B cell (primary cell): ENCODE data around the gene EIF3K. TPM values are rescaled to one million over a fixed set of nuclear protein-coding genes. Genes with fewer than 3 reads are reported as not detected.

ENCODE experiments used
- ATAC-seq: fragments of 200-7000 bp; cut with Tn5 transposase; one replicate; pipeline ENCODE4 v1.10.0; 2021; ENCODE audit warnings: low read depth, mild to moderate bottlenecking, moderate number of reproducible peaks, moderate library complexity
- CTCF ChIA-PET: fragments of 350-600 bp; sonication (Branson Sonifier 250); formaldehyde crosslinking; loops from one replicate; lab custom pipeline; 2021; ENCODE audit warnings: antibody characterized with exemption, inconsistent platforms; lab: Charles Lee
- POLR2A ChIA-PET: fragments of 350-600 bp; sonication (Branson Sonifier 250); formaldehyde crosslinking; loops from one replicate; lab custom pipeline; 2021; ENCODE audit warnings: antibody characterized with exemption; lab: Charles Lee
- DNase-seq: peaks from one replicate; pipeline ENCODE4 v3.0.0; 2013
- H2AFZ ChIP-seq: 2 replicates; pipeline ENCODE4 v1.6.1; 2012; ENCODE audit warnings: mild to moderate bottlenecking, low read depth, low read length; ENCODE audit not compliant: insufficient read depth, poor library complexity, severe bottlenecking
- H3K27ac ChIP-seq, 2 donors: 1 replicate in 1 of 2; 2 replicates in 1 of 2; pipeline ENCODE4 v1.5.1; 2012 to 2013; ENCODE audit warnings: low read length in 2 of 2, mild to moderate bottlenecking in 2 of 2, moderate library complexity in 1 of 2
- H3K27me3 ChIP-seq, 4 experiments: fragments of 200-600 bp in 1 of 4; sonication (generic) in 1 of 4; replicated peaks in 1 of 4; 1 replicate in 2 of 4; 2 replicates in 2 of 4; pipeline versions ENCODE4 v1.6.1 to v1.7.0; 2013 to 2016; ENCODE audit warnings: low read length in 3 of 4, mild to moderate bottlenecking in 2 of 4, mixed read lengths in 1 of 4, moderate library complexity in 1 of 4; ENCODE audit not compliant: insufficient read depth in 4 of 4, control insufficient read depth in 3 of 4; ENCODE audit errors: control extremely low read depth in 1 of 4
- H3K36me3 ChIP-seq, 2 experiments: replicated peaks in 1 of 2; 1 replicate in 1 of 2; 2 replicates in 1 of 2; pipeline versions ENCODE4 v1.6.1 to v1.7.1; 2013; ENCODE audit warnings: low read length in 1 of 2; ENCODE audit not compliant: insufficient read depth in 2 of 2, control insufficient read depth in 1 of 2; ENCODE audit errors: control extremely low read depth in 1 of 2, extremely low read depth in 1 of 2
- H3K4me1 ChIP-seq, 2 donors: fragments of 200-600 bp in 1 of 2; sonication (generic) in 1 of 2; 1 replicate in 1 of 2; 2 replicates in 1 of 2; pipeline versions ENCODE4 v1.5.1 to v1.6.1; 2013 to 2017; ENCODE audit warnings: low read length in 2 of 2; ENCODE audit not compliant: control insufficient read depth in 2 of 2, insufficient read depth in 2 of 2
- H3K4me2 ChIP-seq: replicated peaks from 2 replicates; pipeline ENCODE3; 2012; ENCODE audit warnings: mild to moderate bottlenecking, low read depth, low read length; ENCODE audit not compliant: poor library complexity, severe bottlenecking
- H3K4me3 ChIP-seq, 5 experiments: fragments of 200-600 bp in 1 of 5; sonication (generic) in 1 of 5; 1 replicate in 3 of 5; 2 replicates in 2 of 5; pipeline versions ENCODE4 v1.5.1 to v1.7.0; 2011 to 2016; ENCODE audit warnings: low read length in 4 of 5, mild to moderate bottlenecking in 4 of 5, low read depth in 2 of 5, control low read depth in 1 of 5, moderate library complexity in 1 of 5; ENCODE audit not compliant: insufficient read depth in 1 of 5; ENCODE audit errors: control extremely low read depth in 1 of 5, extremely low read depth in 1 of 5
- H3K79me2 ChIP-seq: fragments of 200-600 bp; sonication (generic); one replicate; pipeline ENCODE4 v1.6.0; 2016; ENCODE audit warnings: low read length; ENCODE audit not compliant: control insufficient read depth, insufficient read depth
- H3K9ac ChIP-seq: fragments of 200-600 bp; sonication (generic); 2 replicates; pipeline ENCODE4 v1.6.1; 2017; ENCODE audit warnings: mild to moderate bottlenecking, low read length, moderate library complexity
- H3K9me3 ChIP-seq, 3 donors: one replicate each; pipeline versions ENCODE4 v1.6.1 to v1.7.1; 2013; ENCODE audit warnings: low read length in 2 of 3; ENCODE audit not compliant: control insufficient read depth in 2 of 3, insufficient read depth in 1 of 3; ENCODE audit errors: control extremely low read depth in 1 of 3
- H4K20me1 ChIP-seq: 2 replicates; pipeline ENCODE4 v1.6.0; 2012; ENCODE audit warnings: mild to moderate bottlenecking, low read length; ENCODE audit not compliant: insufficient read depth, control insufficient read depth, poor library complexity, severe bottlenecking
- H3K27ac Mint-ChIP-seq: one replicate; pipeline ENCODE4 v1.8.0; 2021; ENCODE audit warnings: mixed read lengths
- H3K27me3 Mint-ChIP-seq: one replicate; pipeline ENCODE4 v1.8.0; 2021; ENCODE audit warnings: mixed read lengths
- H3K4me1 Mint-ChIP-seq: one replicate; pipeline ENCODE4 v1.8.0; 2021; ENCODE audit warnings: mixed read lengths
- H3K4me3 Mint-ChIP-seq: one replicate; pipeline ENCODE4 v1.8.0; 2021; ENCODE audit warnings: mixed read lengths
- H3K9me3 Mint-ChIP-seq: one replicate; pipeline ENCODE4 v1.8.0; 2022; ENCODE audit warnings: mixed read lengths; ENCODE audit not compliant: insufficient read depth
- CTCF ChIP-seq: fragments of 200-600 bp; IDR thresholded peaks from one replicate; pipeline ENCODE4 v1.8.0; 2022; ENCODE audit warnings: antibody characterized with exemption, mild to moderate bottlenecking
- EZH2 ChIP-seq: IDR thresholded peaks from 2 replicates; pipeline ENCODE4 v1.6.1; 2012; ENCODE audit warnings: borderline replicate concordance, low read depth, mild to moderate bottlenecking, moderate library complexity, low read length; ENCODE audit not compliant: insufficient read depth, poor library complexity, severe bottlenecking
- WGBS: methylation state at CpG from one replicate; pipeline ENCODE4 v1.1.5; 2013; ENCODE audit warnings: missing lambda C conversion rate; ENCODE audit not compliant: insufficient coverage; 5-methylcytosine and 5-hydroxymethylcytosine counted together
- intact Hi-C: fragments of 100-400 bp; cut with micrococcal nuclease; formaldehyde crosslinking; loops from one replicate; pipeline ENCODE4 v1.10.0; 2022
- polyA plus RNA-seq: library from polyadenylated mRNA; depleted of rRNA; stranded (reverse); fragments of >200 nt; gene quantifications from 2 replicates; pipeline ENCODE4 v1.2.3, GENCODE V29; 2012
- total RNA-seq, 2 donors: library from RNA; stranded (reverse); fragments of 120-200 nt in 1 of 2; gene quantifications; 1 replicate in 1 of 2; 2 replicates in 1 of 2; pipeline versions ENCODE4 v1.2.3 to v1.2.4, GENCODE V29; 2013 to 2022

EIF3K gene
- total and polyA plus RNA-seq, 2 donors (not counting 1 experiment from before 2014, with no cell fraction given) = 284 to 773 TPM

GRCh38 chr19:38673030-38673429, 54.0 kb downstream of the EIF3K start:
- POLR2A ChIA-PET = no interaction called here
- H3K79me2 ChIP-seq = peaks cover 95% of the 10 kb centered on the region
- no peaks in the 10 kb centered on the region for H3K36me3 ChIP-seq
- no peak overlapping the region for H3K27ac ChIP-seq
- H3K4me3 ChIP-seq = no peak overlapping the region
- no peak overlapping the region for H3K4me2 ChIP-seq
- no peaks in the 10 kb centered on the region for H3K9me3 Mint-ChIP-seq
- peaks cover 54 to 70% of the 10 kb centered on the region in 2 donors for H3K4me1 ChIP-seq
- DNase-seq (no peak), ATAC-seq (no peak)
- H3K27me3 ChIP-seq = no peaks in the 10 kb centered on the region
- no peak overlapping the region for H3K27ac Mint-ChIP-seq
- CTCF ChIA-PET = no interaction called here
- intact Hi-C loops = no loop called here
- no peak for TF ChIP-seq EZH2
- TF ChIP-seq CTCF = no peak
- H3K4me3 Mint-ChIP-seq = no peak overlapping the region
- no peak overlapping the region for H2AFZ ChIP-seq
- H3K4me1 Mint-ChIP-seq = peaks cover 74% of the 10 kb centered on the region
- no peaks in the 10 kb centered on the region for H3K9me3 ChIP-seq
- H4K20me1 ChIP-seq = peaks cover 26% of the 10 kb centered on the region
- H3K9ac ChIP-seq = no peak overlapping the region
- WGBS = no CpG with 5 or more reads among the region's 4 CpGs
- no peaks in the 10 kb centered on the region for H3K27me3 Mint-ChIP-seq

- H3K9me3 Mint-ChIP-seq = no peaks in the 10 kb centered on the region
- H3K27ac ChIP-seq = peak overlapping the region in 1 of 2 donors; percentile 1
- no peaks in the 10 kb centered on the region for H3K27me3 ChIP-seq
- WGBS = over 99% methylated on average over 15 of the region's 16 CpGs
- H3K9me3 ChIP-seq = no peaks in the 10 kb centered on the region
- peak overlapping the region; percentile 42 for H3K27ac Mint-ChIP-seq
- peaks cover 50 to 69% of the 10 kb centered on the region in 2 donors for H3K4me1 ChIP-seq
- DNase-seq (no peak), ATAC-seq (no peak)
- intact Hi-C loops = no loop called here
- ChIA-PET POLR2A (no interaction called here), CTCF (no interaction called here)
- no peaks in the 10 kb centered on the region for H3K27me3 Mint-ChIP-seq
- H3K4me1 Mint-ChIP-seq = peaks cover 73% of the 10 kb centered on the region
- peaks cover 41% of the 10 kb centered on the region for H4K20me1 ChIP-seq
- H3K79me2 ChIP-seq = peaks cover 95% of the 10 kb centered on the region
- no peak overlapping the region for H3K9ac ChIP-seq
- H3K4me3 ChIP-seq = no peak overlapping the region
- H3K4me3 Mint-ChIP-seq = no peak overlapping the region
- peaks cover 0 to 3% of the 10 kb centered on the region in 2 experiments for H3K36me3 ChIP-seq
- TF ChIP-seq CTCF = no peak
- no peak for TF ChIP-seq EZH2
- no peak overlapping the region for H2AFZ ChIP-seq
- H3K4me2 ChIP-seq = no peak overlapping the region
Observed at GRCh38 chr19:38674388-38675171, 55.6 kb downstream of the EIF3K start.
